ENCODE results near the gene LRRC42.
A peak's percentile ranks its signal among the peaks of the same experiment; 100 is the strongest.

LRRC42 gene

DNA sequence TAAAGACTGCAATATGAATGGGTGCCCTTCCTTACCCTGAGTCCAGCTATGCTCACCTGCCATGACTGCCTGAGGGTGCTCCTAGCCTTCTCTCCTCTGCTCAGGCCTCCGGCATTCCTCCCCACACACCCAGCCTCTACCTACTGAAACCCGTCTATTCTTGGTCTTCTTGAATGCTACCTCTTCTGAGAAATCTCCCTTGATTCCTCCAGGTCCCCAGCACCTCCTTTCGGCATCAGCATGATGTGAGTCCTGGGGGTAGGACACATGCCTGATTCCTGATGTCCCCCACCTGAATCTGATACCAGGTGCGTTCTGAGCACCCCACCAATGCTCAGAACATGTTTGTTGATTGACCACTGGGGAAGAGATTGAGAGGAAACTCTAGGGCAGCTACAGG, 63.3 kb downstream of the LRRC42 start:
- DNase-seq, result no peak

DNA sequence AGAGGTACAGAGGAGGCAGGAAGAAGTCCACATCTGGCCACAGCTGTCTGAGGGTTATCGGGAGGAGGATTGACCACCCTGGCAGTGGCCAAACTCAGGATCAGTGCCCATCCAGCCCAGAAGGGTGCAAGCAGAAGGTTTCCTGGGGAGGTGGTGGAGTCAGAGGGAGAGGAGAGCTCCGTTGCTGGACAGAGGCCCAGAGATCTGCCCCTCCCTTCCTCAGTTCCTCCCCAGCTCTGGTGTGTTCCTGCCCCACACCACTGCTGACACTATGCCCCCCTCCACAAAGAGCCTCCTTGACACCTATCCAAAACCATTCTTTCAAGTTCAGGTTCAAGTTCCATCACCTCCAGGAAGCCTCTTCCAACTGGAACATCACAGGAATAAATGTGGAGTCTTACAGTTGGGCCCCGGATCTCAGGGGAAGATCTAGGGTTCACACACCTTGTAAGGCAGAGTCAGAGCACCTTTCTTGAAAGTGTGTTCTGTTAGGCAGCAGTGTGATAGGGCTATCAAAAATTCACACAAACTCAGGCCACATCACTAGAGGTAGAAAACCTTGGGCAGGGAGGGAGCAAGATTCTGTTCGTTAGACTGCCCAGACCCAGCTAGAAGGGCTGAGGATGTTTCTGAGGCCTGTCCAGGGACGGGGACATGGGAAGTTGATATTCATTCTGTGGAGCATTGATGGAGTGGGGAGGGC, 64.4 kb downstream of the LRRC42 start:
- no peak for DNase-seq

GRCh38 chr1:54011316-54012007, 65.3 kb downstream of the LRRC42 start:
- no peak for DNase-seq

- DNase-seq, result no peak
Observed at GRCh38 chr1:54012008-54012325, 65.8 kb downstream of the LRRC42 start.

DNA sequence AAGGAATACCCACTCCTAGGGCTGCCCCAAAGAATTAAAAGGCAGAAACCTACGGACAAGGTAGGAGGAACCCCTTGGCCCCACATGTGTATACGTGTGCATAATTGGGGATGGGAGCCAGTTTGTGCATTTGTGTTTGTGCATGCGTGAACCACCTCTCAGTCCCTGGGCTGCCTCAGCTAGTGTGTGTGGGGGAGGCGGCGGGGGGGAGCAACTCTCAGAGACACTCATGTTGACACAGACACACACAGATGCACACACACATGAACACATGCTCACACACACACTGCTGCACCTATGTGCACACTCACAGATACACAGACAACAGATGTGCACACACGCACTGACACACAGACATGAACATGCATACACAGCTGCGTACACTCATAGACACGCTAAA, 66.7 kb downstream of the LRRC42 start:
- DNase-seq, result no peak

GRCh38 chr1:54013393-54014008, 67.4 kb downstream of the LRRC42 start:
- no peak for DNase-seq

- no peak for DNase-seq
Observed at GRCh38 chr1:54014009-54014629, 68.0 kb downstream of the LRRC42 start.

GRCh38 chr1:54016343-54017282, 70.5 kb downstream of the LRRC42 start:
- peak; percentile 51 for DNase-seq

Data from NCI-H748 treated with DMSO at 0.1 percent for 48 hours (cell line).